Measurements from ENCODE around the gene SEMA3D. TPM values are rescaled to one million over a fixed set of nuclear protein-coding genes. Genes with fewer than 3 reads are reported as not detected.

SEMA3D gene
- total RNA-seq, 1 donor from 2014 or later: 0.50 TPM

GRCh38 chr7:85055906-85056305 is 130.9 kb downstream of the SEMA3D start:
- no peak overlapping the region for H3K4me3 ChIP-seq (ENCODE audit: low read depth, low read length)
- no peak for DNase-seq (ENCODE audit: low read depth)
- H3K36me3 ChIP-seq (ENCODE audit: control insufficient read depth, insufficient read depth, low read length): no peaks in the 10 kb centered on the region
- TF ChIP-seq CTCF (IDR thresholded peaks at IDR 0.05; ENCODE audit: insufficient read depth, low read length, poor library complexity, severe bottlenecking): no peak
- no peaks in the 10 kb centered on the region for H3K27me3 ChIP-seq (ENCODE audit: control insufficient read depth, insufficient read depth, low read length)

- Histone ChIP-seq H3K36me3 (ENCODE audit: control insufficient read depth, insufficient read depth, low read length) (no peaks in the 10 kb centered on the region), H3K27me3 (ENCODE audit: control insufficient read depth, insufficient read depth, low read length) (no peaks in the 10 kb centered on the region), H3K4me3 (ENCODE audit: low read depth, low read length) (no peak overlapping the region)
- no peak for TF ChIP-seq CTCF (IDR thresholded peaks at IDR 0.05; ENCODE audit: insufficient read depth, low read length, poor library complexity, severe bottlenecking)
- no peak for DNase-seq (ENCODE audit: low read depth)
Observed at GRCh38 chr7:85055196-85055595, 131.7 kb downstream of the SEMA3D start.

GRCh38 chr7:85054306-85054705 is 132.6 kb downstream of the SEMA3D start:
- Histone ChIP-seq H3K36me3 (ENCODE audit: control insufficient read depth, insufficient read depth, low read length) (no peaks in the 10 kb centered on the region), H3K27me3 (ENCODE audit: control insufficient read depth, insufficient read depth, low read length) (no peaks in the 10 kb centered on the region), H3K4me3 (ENCODE audit: low read depth, low read length) (no peak overlapping the region)
- no peak for TF ChIP-seq CTCF (IDR thresholded peaks at IDR 0.05; ENCODE audit: insufficient read depth, low read length, poor library complexity, severe bottlenecking)
- no peak for DNase-seq (ENCODE audit: low read depth)

GRCh38 chr7:85052894-85053293 is 134.0 kb downstream of the SEMA3D start:
- no peaks in the 10 kb centered on the region for H3K36me3 ChIP-seq (ENCODE audit: control insufficient read depth, insufficient read depth, low read length)
- TF ChIP-seq CTCF (IDR thresholded peaks at IDR 0.05; ENCODE audit: insufficient read depth, low read length, poor library complexity, severe bottlenecking): no peak
- H3K27me3 ChIP-seq (ENCODE audit: control insufficient read depth, insufficient read depth, low read length): no peaks in the 10 kb centered on the region
- no peak for DNase-seq (ENCODE audit: low read depth)
- H3K4me3 ChIP-seq (ENCODE audit: low read depth, low read length): no peak overlapping the region

GRCh38 chr7:85052056-85052737 is 134.7 kb downstream of the SEMA3D start:
- no peak for DNase-seq (ENCODE audit: low read depth)
- no peak for TF ChIP-seq CTCF (IDR thresholded peaks at IDR 0.05; ENCODE audit: insufficient read depth, low read length, poor library complexity, severe bottlenecking)
- Histone ChIP-seq H3K4me3 (ENCODE audit: low read depth, low read length) (no peak overlapping the region), H3K36me3 (ENCODE audit: control insufficient read depth, insufficient read depth, low read length) (no peaks in the 10 kb centered on the region), H3K27me3 (ENCODE audit: control insufficient read depth, insufficient read depth, low read length) (no peaks in the 10 kb centered on the region)

GRCh38 chr7:85046534-85046933 is 140.3 kb downstream of the SEMA3D start:
- DNase-seq (ENCODE audit: low read depth): no peak
- Histone ChIP-seq H3K36me3 (ENCODE audit: control insufficient read depth, insufficient read depth, low read length) (no peaks in the 10 kb centered on the region), H3K4me3 (ENCODE audit: low read depth, low read length) (no peak overlapping the region), H3K27me3 (ENCODE audit: control insufficient read depth, insufficient read depth, low read length) (no peaks in the 10 kb centered on the region)
- TF ChIP-seq CTCF (IDR thresholded peaks at IDR 0.05; ENCODE audit: insufficient read depth, low read length, poor library complexity, severe bottlenecking): no peak

Data from kidney epithelial cell (primary cell).